Endothelial cell of umbilical vein (primary cell): ENCODE data around the gene ANKRD36. TPM values are rescaled to one million over a fixed set of nuclear protein-coding genes. Genes with fewer than 3 reads are reported as not detected.
"Not testable (repeated sequence)": the region's sequence is repeated elsewhere in the genome, so short reads cannot be mapped to it uniquely, and the experiment has no call there.

Experiments used
- BruUV-seq: library from RNA; stranded (reverse); fragments of 400-500 nt; replicated peaks from 2 replicates; lab custom pipeline; 2021; lab: Mats Ljungman, UMichigan
- CTCF ChIA-PET: fragments of 300-600, 350-600 bp; sonication (Branson Sonifier 250); formaldehyde crosslinking; loops from one replicate; lab custom pipeline; 2021; ENCODE audit warnings: antibody characterized with exemption, inconsistent platforms; lab: Charles Lee
- POLR2A ChIA-PET: fragments of 300-600, 350-600 bp; sonication (Branson Sonifier 250); formaldehyde crosslinking; loops from one replicate; lab custom pipeline; 2021; ENCODE audit warnings: antibody characterized with exemption, inconsistent platforms; lab: Charles Lee
- DNase-seq: peaks from one replicate; pipeline ENCODE4 v3.0.0-alpha.2; 2011; ENCODE audit warnings: low read depth, low spot score
- FAIRE-seq: peaks from 2 replicates; lab custom pipeline; 2011; peaks lifted over from hg19 to GRCh38; lab: Jason Lieb, UNC
- H2AFZ ChIP-seq: 2 replicates; pipeline ENCODE4 v1.6.0; 2012; ENCODE audit warnings: low read depth, low read length, control low read depth, inconsistent platforms
- H3K27ac ChIP-seq: 2 replicates; pipeline ENCODE4 v1.5.1; 2011; ENCODE audit warnings: low read depth, mild to moderate bottlenecking, control low read depth, low read length, moderate library complexity; ENCODE audit not compliant: insufficient read depth
- H3K27me3 ChIP-seq, 2 experiments: 2 replicates each; pipeline versions ENCODE4 v1.6.0 to v1.6.1; 2011; ENCODE audit warnings: low read length in 2 of 2, mixed read lengths in 1 of 2; ENCODE audit not compliant: control insufficient read depth in 2 of 2, insufficient read depth in 2 of 2
- H3K36me3 ChIP-seq, 2 experiments: 2 replicates in 1 of 2; 3 replicates in 1 of 2; pipeline ENCODE4 v1.5.1; 2011; ENCODE audit warnings: low read length in 2 of 2, mild to moderate bottlenecking in 1 of 2, moderate library complexity in 1 of 2; ENCODE audit not compliant: control insufficient read depth in 2 of 2, insufficient read depth in 2 of 2; ENCODE audit errors: extremely low read depth in 1 of 2
- H3K4me1 ChIP-seq: 3 replicates; pipeline ENCODE4 v1.5.1; 2011; ENCODE audit warnings: mild to moderate bottlenecking, low read length; ENCODE audit not compliant: control insufficient read depth, insufficient read depth; ENCODE audit errors: extremely low read depth
- H3K4me2 ChIP-seq: 2 replicates; pipeline ENCODE4 v1.6.1; 2011; ENCODE audit warnings: low read length, control low read depth, mixed read lengths; ENCODE audit not compliant: insufficient read depth
- H3K4me3 ChIP-seq, 3 experiments: fragments of 200-600 bp in 1 of 3; sonication (generic), shearing (Covaris generic) in 1 of 3; replicated peaks in 1 of 3; 2 replicates each; pipeline ENCODE4 v1.5.1; 2011 to 2016; ENCODE audit warnings: control low read depth in 3 of 3, low read length in 3 of 3, mild to moderate bottlenecking in 2 of 3, inconsistent platforms in 1 of 3, low read depth in 1 of 3, moderate library complexity in 1 of 3; ENCODE audit not compliant: insufficient read depth in 1 of 3
- H3K79me2 ChIP-seq: 2 replicates; pipeline ENCODE4 v1.6.0; 2012; ENCODE audit warnings: low read length, inconsistent platforms; ENCODE audit not compliant: control insufficient read depth, insufficient read depth
- H3K9ac ChIP-seq: replicated peaks from 2 replicates; pipeline ENCODE3; 2011; ENCODE audit warnings: low read length, control low read depth; ENCODE audit not compliant: insufficient read depth; ENCODE audit errors: extremely low read depth
- H3K9me1 ChIP-seq: replicated peaks from 3 replicates; pipeline ENCODE4 v1.6.0; 2011; ENCODE audit warnings: mild to moderate bottlenecking, low read length; ENCODE audit not compliant: control insufficient read depth, insufficient read depth; ENCODE audit errors: extremely low read depth
- H3K9me3 ChIP-seq: replicated peaks from 2 replicates; pipeline ENCODE4 v1.5.1; 2012; ENCODE audit warnings: low read length, inconsistent platforms; ENCODE audit not compliant: control insufficient read depth, insufficient read depth
- H4K20me1 ChIP-seq: replicated peaks from 2 replicates; pipeline ENCODE3; 2011; ENCODE audit warnings: mild to moderate bottlenecking, low read length; ENCODE audit not compliant: control insufficient read depth, insufficient read depth; ENCODE audit errors: extremely low read depth
- FOS ChIP-seq: IDR thresholded peaks from 2 replicates; pipeline ENCODE4 v1.6.1; 2011; ENCODE audit warnings: mild to moderate bottlenecking, low read length, moderate library complexity, borderline replicate concordance; ENCODE audit not compliant: insufficient read depth
- JUN ChIP-seq: IDR thresholded peaks from 2 replicates; pipeline ENCODE4 v1.6.1; 2011; ENCODE audit warnings: borderline replicate concordance, low read depth; ENCODE audit not compliant: insufficient read length, insufficient read depth
- POLR2A ChIP-seq: IDR thresholded peaks from 2 replicates; pipeline ENCODE4 v1.6.1; 2012; ENCODE audit warnings: low read depth, mild to moderate bottlenecking, control low read depth, low read length
- POLR2AphosphoS5 ChIP-seq: IDR thresholded peaks from 2 replicates; pipeline ENCODE4 v1.6.1; 2012; ENCODE audit warnings: low read depth, mild to moderate bottlenecking, control low read depth, low read length, moderate library complexity; ENCODE audit not compliant: insufficient read depth
- dilution Hi-C: fragments of 300-500 bp; cut with MboI; formaldehyde crosslinking; loops from one replicate; pipeline ENCODE4 v1.15.0; 2019; ENCODE audit warnings: low sequenced_read_pairs; ENCODE audit not compliant: extremely low pct_ligation_motif_present
- intact Hi-C: fragments of 100-400 bp; cut with micrococcal nuclease; formaldehyde crosslinking; loops from one replicate; pipeline ENCODE4 v1.10.0; 2022
- polyA plus RNA-seq, 4 experiments: library from polyadenylated mRNA; depleted of rRNA in 3 of 4; stranded (reverse) in 3 of 4; unstranded in 1 of 4; fragments of >200 nt; gene quantifications; 2 replicates each; pipeline versions ENCODE4 v1.2.1 to v1.2.3, GENCODE V29; 2011 to 2012; ENCODE audit warnings: missing spikeins in 1 of 4
- total RNA-seq: library from RNA; stranded (reverse); gene quantifications from 2 replicates; pipeline ENCODE4 v1.2.3, GENCODE V29; 2021
- TF ChIP-seq, protein P1 (sequence below): IDR thresholded peaks from 2 replicates; pipeline ENCODE4 v1.6.1; 2011; ENCODE audit not compliant: insufficient read depth, insufficient read length

The ANKRD36 gene
- total and polyA plus RNA-seq, 2 donors (not counting 3 experiments of a cell fraction or from before 2014, with no cell fraction given) = 7.2 to 91.7 TPM

DNA sequence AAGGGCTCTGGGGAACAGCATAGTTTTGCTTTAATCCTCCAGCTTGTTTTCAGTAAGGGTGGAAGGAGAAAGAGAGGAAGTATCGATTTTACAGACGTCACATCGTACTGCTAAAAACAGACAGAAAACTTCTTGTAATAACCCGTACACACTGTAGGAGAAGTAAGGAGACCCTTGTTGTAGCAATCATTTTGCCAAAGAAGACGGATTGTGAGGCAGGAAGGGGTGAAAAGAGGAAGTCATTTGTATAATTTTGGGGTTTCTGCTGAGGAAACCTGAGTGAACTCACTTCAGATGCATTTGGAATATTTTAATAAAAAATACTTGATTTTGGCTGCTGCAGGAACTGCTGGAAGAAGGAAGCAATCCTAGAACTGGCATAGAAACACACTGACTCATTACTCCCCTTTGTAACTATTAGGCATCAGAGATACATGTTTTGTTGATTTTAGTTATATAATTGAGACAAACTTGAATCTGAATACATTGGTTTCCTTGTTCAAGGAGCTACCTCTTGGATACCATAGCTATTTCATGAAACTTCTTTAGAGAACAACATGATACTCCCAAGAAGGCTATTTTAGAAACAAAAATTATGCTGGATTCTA lies 89.8 kb downstream of the ANKRD36 start:
- H3K27ac ChIP-seq, H3K79me2 ChIP-seq, BruUV-seq, H3K36me3 ChIP-seq, dilution Hi-C loops, H3K9ac ChIP-seq, CTCF ChIA-PET, H3K4me2 ChIP-seq, H3K9me1 ChIP-seq, H3K27me3 ChIP-seq, FAIRE-seq, H4K20me1 ChIP-seq, H3K9me3 ChIP-seq, intact Hi-C loops, H3K4me3 ChIP-seq, H2AFZ ChIP-seq, POLR2A ChIA-PET: not testable (repeated sequence)
- DNase-seq = peak; percentile 12
- TF ChIP-seq FOS = peak; percentile 35
- H3K4me1 ChIP-seq = peaks cover 60% of the 10 kb centered on the region

DNA sequence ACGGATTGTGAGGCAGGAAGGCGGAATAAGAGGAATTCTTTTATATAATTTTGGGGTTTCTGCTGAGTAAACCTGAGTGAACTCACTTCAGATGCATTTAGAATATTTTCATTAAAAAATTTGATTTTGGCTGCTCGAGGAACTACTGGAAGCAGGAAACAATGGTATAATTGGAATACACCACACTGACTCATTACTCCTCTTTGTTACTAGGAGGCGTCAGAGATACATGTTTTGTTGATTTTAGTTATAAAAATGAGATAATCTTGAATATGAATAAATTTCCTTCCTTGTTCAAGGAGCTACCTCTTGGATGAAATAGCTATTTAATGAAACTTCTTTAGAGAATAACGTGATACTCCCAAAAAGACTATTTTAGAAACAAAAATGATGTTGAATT lies 97.4 kb downstream of the ANKRD36 start:
- Histone ChIP-seq H3K4me2 (peak overlapping the region; percentile 50), H4K20me1 (no peaks in the 10 kb centered on the region), H3K9me3 (no peaks in the 10 kb centered on the region), H3K9me1 (no peaks in the 10 kb centered on the region), H3K79me2 (no peaks in the 10 kb centered on the region), H3K4me3 (no peak overlapping the region), H3K27ac (peak overlapping the region; percentile 63), H2AFZ (no peak overlapping the region), H3K4me1 (peaks cover 37% of the 10 kb centered on the region), H3K36me3 (peaks cover 0 to 3% of the 10 kb centered on the region in 2 experiments), H3K27me3 (no peaks in the 10 kb centered on the region), H3K9ac (peak overlapping the region; percentile 23)
- FAIRE-seq (no peak), DNase-seq (peak; percentile 35)
- dilution Hi-C loops = no loop called here
- BruUV-seq = no TSS peak
- ChIA-PET CTCF (interaction anchor here (1.2 to 1.5 kb wide), 3 partner anchors 13 to 490 kb away, joined by 3 to 8 read pairs (median 4); no protein-coding TSS in a partner anchor), POLR2A (no interaction called here)
- TF ChIP-seq POLR2AphosphoS5 (no peak), POLR2A (no peak), JUN (peak; percentile 34), FOS (peak; percentile 26)
- TF ChIP-seq, protein P1, sequence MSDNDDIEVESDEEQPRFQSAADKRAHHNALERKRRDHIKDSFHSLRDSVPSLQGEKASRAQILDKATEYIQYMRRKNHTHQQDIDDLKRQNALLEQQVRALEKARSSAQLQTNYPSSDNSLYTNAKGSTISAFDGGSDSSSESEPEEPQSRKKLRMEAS = no peak
- intact Hi-C loops = no loop called here

DNA sequence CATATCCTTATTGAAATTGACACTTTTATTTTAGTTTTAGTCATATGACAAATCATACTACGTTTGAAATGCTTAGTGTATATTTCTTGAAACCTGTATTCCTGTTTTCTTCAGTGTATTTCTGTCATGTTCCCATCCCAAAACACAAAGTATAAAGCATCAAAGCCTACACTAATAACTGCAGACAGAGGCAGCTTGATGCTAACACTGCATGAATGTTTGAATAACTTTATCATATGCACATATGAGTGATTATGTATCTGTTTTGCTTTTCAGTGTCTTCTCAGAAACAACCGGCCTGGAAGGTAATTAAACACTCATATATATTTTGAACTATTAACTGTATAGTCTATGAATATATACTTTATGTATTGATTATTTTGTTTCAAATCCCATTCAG lies 102.1 kb downstream of the ANKRD36 start:
- CTCF ChIA-PET, H3K79me2 ChIP-seq, H3K9ac ChIP-seq, H3K27ac ChIP-seq, DNase-seq, H2AFZ ChIP-seq, H3K36me3 ChIP-seq, dilution Hi-C loops, BruUV-seq, H3K27me3 ChIP-seq, POLR2A ChIA-PET, H3K9me1 ChIP-seq, H3K9me3 ChIP-seq, H4K20me1 ChIP-seq, FAIRE-seq, H3K4me2 ChIP-seq, H3K4me3 ChIP-seq, intact Hi-C loops: not testable (repeated sequence)
- H3K4me1 ChIP-seq = peaks cover 12% of the 10 kb centered on the region
